ENCODE data around the gene SLC39A3.

DNA sequence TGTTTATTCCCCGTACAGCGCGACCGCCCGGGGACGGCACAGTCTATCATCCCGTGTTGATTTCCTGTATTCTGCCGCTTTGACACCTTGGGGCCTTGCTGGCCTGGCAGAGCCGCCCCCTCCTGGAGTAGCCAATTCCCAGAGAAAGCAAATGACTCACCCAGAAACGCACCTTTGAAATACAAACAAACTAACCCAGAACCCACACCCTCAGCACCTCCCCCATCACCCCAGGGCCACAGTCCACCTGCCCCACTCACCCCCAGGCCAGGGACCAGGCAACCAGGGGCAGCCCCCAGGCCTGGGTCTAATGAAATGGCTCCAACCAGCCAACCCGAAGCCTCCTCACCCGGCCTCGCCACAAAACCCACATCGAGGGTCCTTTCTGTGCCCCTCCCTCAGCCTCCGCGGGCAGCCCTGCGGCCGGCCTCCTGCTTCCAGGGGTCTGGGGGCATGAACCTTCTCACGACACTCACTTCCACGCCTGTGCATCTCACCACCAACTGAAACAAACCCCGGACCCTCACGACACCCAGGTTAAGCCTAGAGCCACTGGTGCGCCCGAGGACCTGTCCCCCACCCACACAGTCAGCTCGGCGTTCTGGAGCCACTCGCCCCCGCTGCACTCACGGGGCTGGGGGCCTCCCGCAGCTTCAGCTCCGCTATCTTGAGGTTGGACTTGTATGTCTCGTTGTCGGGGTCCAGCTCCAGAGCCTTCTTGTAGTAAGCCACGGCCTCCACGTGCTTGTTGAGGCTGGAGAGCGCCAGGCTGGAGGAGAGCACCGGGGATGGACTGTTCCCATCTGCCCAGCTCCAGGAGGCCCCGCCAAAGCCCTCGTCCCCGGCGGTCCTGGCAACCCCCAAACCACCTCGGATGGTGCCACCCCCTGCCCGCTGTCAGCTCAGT is 22.3 kb upstream of the SLC39A3 start:
- TF ChIP-seq EZH2 (IDR thresholded peaks at IDR 0.05; ENCODE audit: borderline replicate concordance, low read length), result no peak
- TF ChIP-seq CTCF (IDR thresholded peaks at IDR 0.05; ENCODE audit: low read length), result no peak

All from OCI-LY1 (cell line).